Keratinocyte (primary cell): ENCODE data around the gene PTRHD1. TPM values are rescaled to one million over a fixed set of nuclear protein-coding genes. Genes with fewer than 3 reads are reported as not detected.

ENCODE experiments used
- DNase-seq: peaks from one replicate; pipeline ENCODE4 v3.0.0-alpha.2; 2011; ENCODE audit warnings: low read depth, missing footprints, low spot score
- FAIRE-seq: peaks from 2 replicates; lab custom pipeline; 2011; peaks lifted over from hg19 to GRCh38; lab: Jason Lieb, UNC
- H2AFZ ChIP-seq: 2 replicates; pipeline ENCODE4 v1.6.0; 2012; ENCODE audit warnings: low read length, control low read depth, inconsistent platforms; ENCODE audit not compliant: control insufficient read depth
- H3K27ac ChIP-seq: 2 replicates; pipeline ENCODE4 v1.5.1; 2011; ENCODE audit warnings: low read length; ENCODE audit not compliant: control insufficient read depth, insufficient read depth
- H3K27me3 ChIP-seq: 3 replicates; pipeline ENCODE4 v1.6.0; 2011; ENCODE audit warnings: low read length; ENCODE audit not compliant: control insufficient read depth, insufficient read depth; ENCODE audit errors: extremely low read depth
- H3K36me3 ChIP-seq, 2 experiments: 2 replicates in 1 of 2; 3 replicates in 1 of 2; pipeline ENCODE4 v1.5.1; 2011; ENCODE audit warnings: low read length in 2 of 2, mild to moderate bottlenecking in 1 of 2; ENCODE audit not compliant: control insufficient read depth in 2 of 2, insufficient read depth in 2 of 2; ENCODE audit errors: extremely low read depth in 1 of 2
- H3K4me1 ChIP-seq: 3 replicates; pipeline ENCODE4 v1.5.1; 2011; ENCODE audit warnings: low read length; ENCODE audit not compliant: control insufficient read depth, insufficient read depth; ENCODE audit errors: extremely low read depth
- H3K4me2 ChIP-seq: 3 replicates; pipeline ENCODE4 v1.6.0; 2011; ENCODE audit warnings: low read depth, low read length; ENCODE audit not compliant: control insufficient read depth, insufficient read depth; ENCODE audit errors: extremely low read depth
- H3K4me3 ChIP-seq, 3 experiments: fragments of 200-600 bp in 1 of 3; sonication (generic) in 1 of 3; 2 replicates in 2 of 3; 3 replicates in 1 of 3; pipeline ENCODE4 v1.5.1; 2011 to 2016; ENCODE audit warnings: low read length in 3 of 3, mild to moderate bottlenecking in 3 of 3, control low read depth in 2 of 3, inconsistent platforms in 1 of 3, low read depth in 1 of 3, mixed read lengths in 1 of 3, mixed run types in 1 of 3, moderate library complexity in 1 of 3; ENCODE audit not compliant: control insufficient read depth in 2 of 3, insufficient read depth in 2 of 3; ENCODE audit errors: extremely low read depth in 1 of 3
- H3K79me2 ChIP-seq: 2 replicates; pipeline ENCODE4 v1.6.0; 2012; ENCODE audit warnings: low read length; ENCODE audit not compliant: control insufficient read depth, insufficient read depth
- H3K9ac ChIP-seq: 3 replicates; pipeline ENCODE4 v1.6.0; 2011; ENCODE audit warnings: low read length; ENCODE audit not compliant: control insufficient read depth, insufficient read depth; ENCODE audit errors: extremely low read depth
- H3K9me1 ChIP-seq: 3 replicates; pipeline ENCODE4 v1.6.0; 2011; ENCODE audit warnings: low read length; ENCODE audit not compliant: control insufficient read depth, insufficient read depth; ENCODE audit errors: extremely low read depth
- H3K9me3 ChIP-seq: 2 replicates; pipeline ENCODE4 v1.5.1; 2012; ENCODE audit warnings: low read depth, low read length; ENCODE audit not compliant: control insufficient read depth
- H4K20me1 ChIP-seq: 3 replicates; pipeline ENCODE4 v1.6.0; 2011; ENCODE audit warnings: low read length; ENCODE audit not compliant: control insufficient read depth, insufficient read depth; ENCODE audit errors: extremely low read depth
- CTCF ChIP-seq, 3 experiments: IDR thresholded peaks in 1 of 3; conservative IDR thresholded peaks in 1 of 3; optimal IDR thresholded peaks in 1 of 3; 2 replicates in 2 of 3; 3 replicates in 1 of 3; pipeline versions ENCODE3 to v1.5.1; 2011; ENCODE audit warnings: low read length in 3 of 3, mild to moderate bottlenecking in 3 of 3, moderate library complexity in 2 of 3, control low read depth in 1 of 3, inconsistent platforms in 1 of 3; ENCODE audit not compliant: insufficient read depth in 2 of 3; ENCODE audit errors: extremely low read depth in 1 of 3
- EZH2 ChIP-seq: IDR thresholded peaks from one replicate; pipeline ENCODE4 v1.6.1; 2012; ENCODE audit warnings: inconsistent platforms, mild to moderate bottlenecking, low read length, moderate library complexity
- dilution Hi-C: fragments of 300-500 bp; cut with MboI; formaldehyde crosslinking; loops from one replicate; pipeline ENCODE4 v1.7.0; 2020; ENCODE audit warnings: low sequenced_read_pairs; ENCODE audit not compliant: extremely low pct_ligation_motif_present
- polyA minus RNA-seq, 3 experiments: library from RNA; depleted of rRNA, polyadenylated mRNA; stranded (reverse); fragments of >200 nt; gene quantifications; 1 replicate in 1 of 3; 2 replicates in 1 of 3; 3 replicates in 1 of 3; pipeline ENCODE4 v1.2.3, GENCODE V29; 2011
- polyA plus RNA-seq, 5 experiments: library from polyadenylated mRNA; depleted of rRNA in 3 of 5; stranded (reverse) in 3 of 5; stranded (forward) in 1 of 5; unstranded in 1 of 5; fragments of >200 nt; gene quantifications; 1 replicate in 1 of 5; 2 replicates in 3 of 5; 3 replicates in 1 of 5; pipeline versions ENCODE4 v1.2.1 to v1.2.3, GENCODE V29; 2011 to 2012; ENCODE audit warnings: missing spikeins in 2 of 5, low read depth in 1 of 5, low replicate concordance in 1 of 5

PTRHD1 gene
- polyA plus RNA-seq (15.8 to 37.7 TPM (median 36.9 TPM) in 3 replicates), polyA minus RNA-seq (8.2 to 22.4 TPM (median 14.1 TPM) in 3 replicates)
- polyA plus RNA-seq (2011; ENCODE audit: low read depth): 3.0 TPM
- polyA plus RNA-seq (2011; cell fraction: cytosol; rRNA removed): 26.7 and 27.6 TPM in 2 replicates
- polyA plus RNA-seq (2011; cell fraction: nucleus; rRNA removed): 7.2 TPM in 2 replicates
- polyA plus RNA-seq (2012; ENCODE audit: low replicate concordance): 21.7 and 43.0 TPM in 2 replicates
- 16.7 TPM for polyA minus RNA-seq (2011; cell fraction: cytosol; rRNA and poly(A)+ RNA removed)
- polyA minus RNA-seq (2011; cell fraction: nucleus; rRNA and poly(A)+ RNA removed): 2.7 and 4.7 TPM in 2 replicates

- no peaks in the 10 kb centered on the region for H3K9me1 ChIP-seq
- H3K27me3 ChIP-seq: no peaks in the 10 kb centered on the region
- dilution Hi-C loops: no loop called here
- no peaks in the 10 kb centered on the region for H3K9me3 ChIP-seq
- peak within 1 kb of the TSS; percentile 93 for H3K4me2 ChIP-seq
- DNase-seq: peak; percentile 86
- peaks cover 26% of the 10 kb centered on the region for H3K4me1 ChIP-seq
- TF ChIP-seq EZH2 (no peak), CTCF (optimal IDR thresholded peaks at IDR 0.05 in 1 of 3, IDR thresholded peaks at IDR 0.05 in 1 of 3, conservative IDR thresholded peaks at IDR 0.05 in 1 of 3; ENCODE audit: extremely low read depth in 1 of 3, insufficient read depth in 2 of 3, low read length in 3 of 3) (peak; percentile 56 to 84 (median 67))
- peak within 1 kb of the TSS; percentile 81 to 92 (median 90) for H3K4me3 ChIP-seq
- H2AFZ ChIP-seq: peak within 1 kb of the TSS; percentile 99
- H3K79me2 ChIP-seq: peaks cover 45% of the 10 kb centered on the region
- peak within 1 kb of the TSS; percentile 99 for H3K9ac ChIP-seq
- H3K36me3 ChIP-seq: peaks cover 1 to 3% of the 10 kb centered on the region in 2 experiments
- H4K20me1 ChIP-seq: no peaks in the 10 kb centered on the region
- peak within 1 kb of the TSS; percentile 99 for H3K27ac ChIP-seq
- no peak for FAIRE-seq
These were observed at the start of gene PTRHD1, which contains the start of gene CENPO for GRCh38 chr2:24792874-24793760. PTRHD1 (minus strand) TSS chr2:24793391; CDS start chr2:24793377, 14 bp downstream. CENPO (plus strand) TSS chr2:24793425; CDS start chr2:24793920, 495 bp downstream.

GRCh38 chr2:24842081-24843050 is 49.2 kb upstream of the PTRHD1 start:
- Histone ChIP-seq H3K4me3 (no peak overlapping the region), H3K9me3 (no peaks in the 10 kb centered on the region), H4K20me1 (no peaks in the 10 kb centered on the region), H3K27ac (no peak overlapping the region), H3K4me2 (no peak overlapping the region), H3K36me3 (peaks cover 1 to 5% of the 10 kb centered on the region in 2 experiments), H3K9me1 (no peaks in the 10 kb centered on the region), H2AFZ (no peak overlapping the region), H3K9ac (no peak overlapping the region), H3K79me2 (no peaks in the 10 kb centered on the region), H3K4me1 (no peaks in the 10 kb centered on the region), H3K27me3 (no peaks in the 10 kb centered on the region)
- TF ChIP-seq CTCF (optimal IDR thresholded peaks at IDR 0.05 in 1 of 3, IDR thresholded peaks at IDR 0.05 in 1 of 3, conservative IDR thresholded peaks at IDR 0.05 in 1 of 3; ENCODE audit: extremely low read depth in 1 of 3, insufficient read depth in 2 of 3, low read length in 3 of 3) (no peak), EZH2 (no peak)
- FAIRE-seq: no peak
- DNase-seq: no peak
- dilution Hi-C loops: no loop called here
